ENCODE results near the gene MICU2. TPM values are rescaled to one million over a fixed set of nuclear protein-coding genes. Genes with fewer than 3 reads are reported as not detected.

The MICU2 gene
- total RNA-seq, 1 experiment from 2014 or later = 16.3 TPM

DNA sequence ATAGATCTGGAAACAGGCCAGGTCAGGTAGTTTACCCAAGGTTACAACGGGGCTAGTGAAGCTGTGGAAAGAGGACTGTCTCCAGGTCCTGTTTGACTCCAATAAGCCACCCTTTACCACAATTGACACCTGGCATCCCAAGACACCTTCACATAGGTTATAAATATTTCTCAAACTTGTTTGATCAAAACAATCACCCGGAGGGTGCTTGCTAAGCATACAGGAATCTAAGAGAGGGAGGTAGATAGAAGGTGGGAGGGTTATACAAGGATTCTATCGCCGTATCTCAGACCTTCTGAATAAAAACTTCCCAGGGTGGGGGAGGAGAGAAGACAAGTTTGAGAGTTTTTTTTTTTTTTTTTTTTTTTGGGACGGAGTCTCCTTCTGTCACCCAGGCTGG lies 55.4 kb downstream of the MICU2 start:
- Mint-ChIP-seq H3K9me3 (ENCODE audit: low read depth, unreplicated experiment) (no peaks in the 10 kb centered on the region), H3K27ac (ENCODE audit: unreplicated experiment) (no peak overlapping the region), H3K27me3 (ENCODE audit: unreplicated experiment) (no peaks in the 10 kb centered on the region), H3K4me1 (ENCODE audit: low read depth, unreplicated experiment) (no peaks in the 10 kb centered on the region), H3K4me3 (ENCODE audit: low read depth, unreplicated experiment) (no peak overlapping the region), H3K36me3 (ENCODE audit: insufficient read depth, unreplicated experiment) (no peaks in the 10 kb centered on the region)
- BruUV-seq (replicated peaks) = no TSS peak
- CTCF ChIA-PET = interaction anchor here (0.7 kb wide), 1 partner anchor 10 kb away, joined by 6 read pairs; no protein-coding TSS in a partner anchor
- TF ChIP-seq, protein P1, sequence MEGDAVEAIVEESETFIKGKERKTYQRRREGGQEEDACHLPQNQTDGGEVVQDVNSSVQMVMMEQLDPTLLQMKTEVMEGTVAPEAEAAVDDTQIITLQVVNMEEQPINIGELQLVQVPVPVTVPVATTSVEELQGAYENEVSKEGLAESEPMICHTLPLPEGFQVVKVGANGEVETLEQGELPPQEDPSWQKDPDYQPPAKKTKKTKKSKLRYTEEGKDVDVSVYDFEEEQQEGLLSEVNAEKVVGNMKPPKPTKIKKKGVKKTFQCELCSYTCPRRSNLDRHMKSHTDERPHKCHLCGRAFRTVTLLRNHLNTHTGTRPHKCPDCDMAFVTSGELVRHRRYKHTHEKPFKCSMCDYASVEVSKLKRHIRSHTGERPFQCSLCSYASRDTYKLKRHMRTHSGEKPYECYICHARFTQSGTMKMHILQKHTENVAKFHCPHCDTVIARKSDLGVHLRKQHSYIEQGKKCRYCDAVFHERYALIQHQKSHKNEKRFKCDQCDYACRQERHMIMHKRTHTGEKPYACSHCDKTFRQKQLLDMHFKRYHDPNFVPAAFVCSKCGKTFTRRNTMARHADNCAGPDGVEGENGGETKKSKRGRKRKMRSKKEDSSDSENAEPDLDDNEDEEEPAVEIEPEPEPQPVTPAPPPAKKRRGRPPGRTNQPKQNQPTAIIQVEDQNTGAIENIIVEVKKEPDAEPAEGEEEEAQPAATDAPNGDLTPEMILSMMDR (IDR thresholded peaks at IDR 0.05; ENCODE audit: unreplicated experiment) = no peak
- intact Hi-C loops (cut with micrococcal nuclease; ENCODE audit: unreplicated experiment) = no loop called here
- DNase-seq = no peak

DNA sequence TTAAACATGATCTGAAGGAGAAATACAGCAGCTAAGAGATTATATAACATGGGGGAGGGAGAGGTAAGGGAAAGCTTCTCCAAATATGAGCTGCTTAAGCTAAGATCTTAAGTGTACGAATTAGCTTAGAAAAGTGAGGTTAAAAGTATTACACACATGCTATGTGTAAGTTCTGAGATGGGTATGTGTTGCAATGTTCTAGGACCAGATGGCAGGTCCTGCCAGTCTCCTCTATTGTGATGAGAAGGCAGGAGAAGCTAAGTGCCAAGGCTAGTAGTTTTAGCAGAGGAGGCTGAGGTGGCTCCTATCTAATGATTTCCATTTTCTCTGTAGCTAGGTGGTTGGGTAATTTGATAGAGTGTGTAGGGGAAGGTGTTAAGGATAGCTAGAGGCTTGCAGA lies 57.6 kb downstream of the MICU2 start:
- Mint-ChIP-seq H3K9me3 (ENCODE audit: low read depth, unreplicated experiment) (no peaks in the 10 kb centered on the region), H3K27ac (ENCODE audit: unreplicated experiment) (no peak overlapping the region), H3K4me3 (ENCODE audit: low read depth, unreplicated experiment) (no peak overlapping the region), H3K27me3 (ENCODE audit: unreplicated experiment) (no peaks in the 10 kb centered on the region), H3K36me3 (ENCODE audit: insufficient read depth, unreplicated experiment) (no peaks in the 10 kb centered on the region), H3K4me1 (ENCODE audit: low read depth, unreplicated experiment) (peaks cover 9% of the 10 kb centered on the region)
- TF ChIP-seq, protein P1 (IDR thresholded peaks at IDR 0.05; ENCODE audit: unreplicated experiment) = no peak
- DNase-seq = no peak
- CTCF ChIA-PET = interaction anchor here (1.0 kb wide), 1 partner anchor 12 kb away, joined by 4 read pairs; no protein-coding TSS in a partner anchor
- BruUV-seq (replicated peaks) = no TSS peak
- intact Hi-C loops (cut with micrococcal nuclease; ENCODE audit: unreplicated experiment) = no loop called here

DNA sequence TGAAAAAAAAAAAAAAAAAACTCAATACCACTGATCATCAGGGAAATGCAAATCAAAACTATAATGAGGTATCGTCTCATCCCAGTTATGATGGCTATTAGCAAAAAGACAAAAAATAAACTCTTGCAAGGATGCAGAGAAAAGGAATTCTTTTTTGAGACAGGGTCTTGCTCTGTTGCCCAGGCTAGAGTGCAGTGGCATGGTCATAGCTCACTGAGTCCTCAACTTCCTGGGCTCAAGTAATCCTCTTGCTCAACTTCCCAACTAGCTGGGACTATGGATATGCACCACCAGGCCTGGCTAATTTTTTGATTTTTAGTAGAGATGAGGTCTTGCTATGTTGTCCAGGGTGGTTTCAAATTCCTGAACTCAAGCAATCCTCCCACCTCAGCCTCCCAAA lies 59.5 kb downstream of the MICU2 start:
- no peak overlapping the region for H3K4me3 Mint-ChIP-seq (ENCODE audit: low read depth, unreplicated experiment)
- no peak for DNase-seq
- BruUV-seq (replicated peaks) = no TSS peak
- intact Hi-C loops (cut with micrococcal nuclease; ENCODE audit: unreplicated experiment) = no loop called here
- CTCF ChIA-PET = no interaction called here
- no peaks in the 10 kb centered on the region for H3K27me3 Mint-ChIP-seq (ENCODE audit: unreplicated experiment)
- no peak overlapping the region for H3K27ac Mint-ChIP-seq (ENCODE audit: unreplicated experiment)
- TF ChIP-seq, protein P1 (IDR thresholded peaks at IDR 0.05; ENCODE audit: unreplicated experiment) = no peak
- no peaks in the 10 kb centered on the region for H3K36me3 Mint-ChIP-seq (ENCODE audit: insufficient read depth, unreplicated experiment)
- H3K9me3 Mint-ChIP-seq (ENCODE audit: low read depth, unreplicated experiment) = no peaks in the 10 kb centered on the region
- peaks cover 9% of the 10 kb centered on the region for H3K4me1 Mint-ChIP-seq (ENCODE audit: low read depth, unreplicated experiment)

DNA sequence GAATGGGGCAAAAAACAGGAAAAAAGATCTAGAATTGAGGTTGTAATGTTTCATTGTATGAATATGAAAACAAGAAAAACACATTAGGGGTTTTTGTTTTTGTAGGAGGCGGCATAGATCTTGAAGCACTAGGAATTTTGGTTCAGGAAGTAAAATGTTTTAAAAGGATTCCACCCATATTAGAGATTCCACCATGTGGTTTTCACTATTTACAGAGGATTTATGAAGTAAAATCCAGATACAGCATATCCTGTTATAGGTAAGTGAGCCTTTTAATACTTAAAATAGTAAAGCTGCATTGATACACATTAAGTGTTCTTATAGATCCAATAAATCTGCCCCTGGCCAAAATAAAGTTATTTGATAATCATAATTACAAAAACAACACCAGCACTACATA lies 61.4 kb downstream of the MICU2 start:
- peaks cover 9% of the 10 kb centered on the region for H3K4me1 Mint-ChIP-seq (ENCODE audit: low read depth, unreplicated experiment)
- H3K9me3 Mint-ChIP-seq (ENCODE audit: low read depth, unreplicated experiment) = no peaks in the 10 kb centered on the region
- no TSS peak for BruUV-seq (replicated peaks)
- no peaks in the 10 kb centered on the region for H3K36me3 Mint-ChIP-seq (ENCODE audit: insufficient read depth, unreplicated experiment)
- CTCF ChIA-PET = no interaction called here
- intact Hi-C loops (cut with micrococcal nuclease; ENCODE audit: unreplicated experiment) = no loop called here
- TF ChIP-seq, protein P1 (IDR thresholded peaks at IDR 0.05; ENCODE audit: unreplicated experiment) = no peak
- H3K27me3 Mint-ChIP-seq (ENCODE audit: unreplicated experiment) = no peaks in the 10 kb centered on the region
- H3K27ac Mint-ChIP-seq (ENCODE audit: unreplicated experiment) = no peak overlapping the region
- H3K4me3 Mint-ChIP-seq (ENCODE audit: low read depth, unreplicated experiment) = no peak overlapping the region
- no peak for DNase-seq
